Neural cell (in vitro differentiated cells): Measurements from ENCODE around the gene ANKRD39. TPM values are rescaled to one million over a fixed set of nuclear protein-coding genes. Genes with fewer than 3 reads are reported as not detected.

ENCODE experiments used
- H2AFZ ChIP-seq: fragments of 200-600, 300-800 bp; sonication (generic), shearing (Covaris generic); 2 replicates; pipeline ENCODE4 v1.6.0; 2014; ENCODE audit warnings: low read depth, mild to moderate bottlenecking, antibody characterized with exemption, low read length, moderate library complexity
- H3F3A ChIP-seq: fragments of 200-600 bp; shearing (Covaris generic); 2 replicates; pipeline ENCODE4 v1.6.1; 2016; ENCODE audit warnings: mild to moderate bottlenecking, moderate library complexity, mixed read lengths, antibody characterized with exemption, low read length; ENCODE audit not compliant: insufficient read depth, poor library complexity, severe bottlenecking
- H3K27ac ChIP-seq: fragments of 200-600, 300-800 bp; sonication (generic), shearing (Covaris generic); 2 replicates; pipeline ENCODE4 v1.5.1; 2014; ENCODE audit warnings: mild to moderate bottlenecking, low read length, moderate library complexity
- H3K27me3 ChIP-seq: fragments of 300-800, 200-600 bp; sonication (generic), shearing (Covaris generic); 2 replicates; pipeline ENCODE4 v1.6.0; 2014; ENCODE audit warnings: mild to moderate bottlenecking, low read depth, low read length, moderate library complexity; ENCODE audit not compliant: insufficient read depth
- H3K36me3 ChIP-seq: fragments of 300-800, 200-600 bp; sonication (generic), shearing (Covaris generic); 2 replicates; pipeline ENCODE4 v1.5.1; 2014; ENCODE audit warnings: mild to moderate bottlenecking, antibody characterized with exemption, low read length, moderate library complexity; ENCODE audit not compliant: insufficient read depth
- H3K4me2 ChIP-seq: fragments of 300-800, 200-600 bp; sonication (generic), shearing (Covaris generic); 2 replicates; pipeline ENCODE4 v1.6.0; 2014; ENCODE audit warnings: mild to moderate bottlenecking, low read length
- H3K4me3 ChIP-seq: fragments of 300-800, 200-600 bp; sonication (generic), shearing (Covaris generic); 2 replicates; pipeline ENCODE4 v1.5.1; 2014; ENCODE audit warnings: mild to moderate bottlenecking, low read length, moderate library complexity
- H3K79me2 ChIP-seq: fragments of 200-600 bp; shearing (Covaris generic); replicated peaks from 2 replicates; pipeline ENCODE4 v1.6.0; 2014; ENCODE audit warnings: mild to moderate bottlenecking, low read length, moderate library complexity; ENCODE audit not compliant: insufficient read depth
- H3K9ac ChIP-seq: fragments of 300-800, 200-600 bp; sonication (generic), shearing (Covaris generic); 2 replicates; pipeline ENCODE4 v1.6.1; 2016; ENCODE audit warnings: mild to moderate bottlenecking, low read length, mixed read lengths
- H3K9me2 ChIP-seq: fragments of 200-600 bp; shearing (Covaris generic); 2 replicates; pipeline ENCODE4 v1.6.1; 2016; ENCODE audit warnings: mild to moderate bottlenecking, low read length, mixed read lengths; ENCODE audit not compliant: insufficient read depth
- H3K9me3 ChIP-seq: fragments of 200-600, 300-800 bp; sonication (generic), shearing (Covaris generic); 2 replicates; pipeline ENCODE4 v1.6.1; 2016; ENCODE audit warnings: mild to moderate bottlenecking, mixed run types, low read length, moderate library complexity, mixed read lengths
- H4K20me1 ChIP-seq: fragments of 200-600 bp; shearing (Covaris generic); 2 replicates; pipeline ENCODE4 v1.6.1; 2016; ENCODE audit warnings: mild to moderate bottlenecking, mixed run types; ENCODE audit not compliant: insufficient read depth
- CTCF ChIP-seq: fragments of 450-650 bp; IDR thresholded peaks from 2 replicates; pipeline ENCODE4 v1.5.1; 2014; ENCODE audit warnings: antibody characterized with exemption, mild to moderate bottlenecking, moderate library complexity; ENCODE audit not compliant: poor library complexity, severe bottlenecking
- EP300 ChIP-seq: fragments of 450-650 bp; conservative IDR thresholded peaks from 2 replicates; pipeline ENCODE4 v1.6.1; 2014; ENCODE audit warnings: antibody characterized with exemption, mild to moderate bottlenecking, moderate library complexity; ENCODE audit not compliant: poor library complexity, severe bottlenecking
- EZH2 ChIP-seq: fragments of 200-600, 300-800 bp; shearing (Covaris generic), sonication (generic); IDR thresholded peaks from 2 replicates; pipeline ENCODE4 v1.6.1; 2014; ENCODE audit warnings: antibody characterized with exemption, low read length, borderline replicate concordance, mild to moderate bottlenecking; ENCODE audit not compliant: insufficient read depth, poor library complexity, severe bottlenecking
- MXI1 ChIP-seq: fragments of 450-650 bp; conservative IDR thresholded peaks from 2 replicates; pipeline ENCODE4 v1.6.1; 2014; ENCODE audit warnings: antibody characterized with exemption, mild to moderate bottlenecking; ENCODE audit not compliant: poor library complexity, severe bottlenecking
- POLR2AphosphoS5 ChIP-seq: IDR thresholded peaks from 2 replicates; pipeline ENCODE4 v1.6.1; 2012
- RAD21 ChIP-seq: fragments of 450-650 bp; conservative IDR thresholded peaks from 2 replicates; pipeline ENCODE4 v1.6.1; 2014; ENCODE audit warnings: antibody characterized with exemption, mild to moderate bottlenecking, moderate library complexity
- REST ChIP-seq: IDR thresholded peaks from 2 replicates; pipeline ENCODE4 v1.6.1; 2012; ENCODE audit warnings: borderline replicate concordance
- SMC3 ChIP-seq: fragments of 450-650 bp; conservative IDR thresholded peaks from 2 replicates; pipeline ENCODE4 v1.6.1; 2014; ENCODE audit warnings: antibody characterized with exemption, mild to moderate bottlenecking, moderate library complexity; ENCODE audit not compliant: poor library complexity
- TAF1 ChIP-seq: IDR thresholded peaks from 2 replicates; pipeline ENCODE4 v1.6.1; 2012; ENCODE audit warnings: low read depth
- polyA plus RNA-seq: library from polyadenylated mRNA; depleted of rRNA; stranded (reverse); fragments of >200 nt; gene quantifications from 2 replicates; pipeline ENCODE4 v1.2.3, GENCODE V29; 2014

Gene ANKRD39
- polyA plus RNA-seq, 1 donor from 2014 or later, result 30.7 TPM

- no peak for TF ChIP-seq CTCF
Measured at GRCh38 chr2:96906729-96907114, 48.9 kb upstream of the ANKRD39 start (continued).

GRCh38 chr2:96903815-96904214 is 46.0 kb upstream of the ANKRD39 start:
- no peaks in the 10 kb centered on the region for H3K79me2 ChIP-seq
- H3K36me3 ChIP-seq, result no peaks in the 10 kb centered on the region
- no peaks in the 10 kb centered on the region for H3K9me3 ChIP-seq
- H3K9me2 ChIP-seq, result no peaks in the 10 kb centered on the region
- H3K27me3 ChIP-seq, result no peaks in the 10 kb centered on the region
- no peak overlapping the region for H3K4me3 ChIP-seq
- no peak for TF ChIP-seq EP300
- TF ChIP-seq EZH2, result no peak
- no peak for TF ChIP-seq REST
- TF ChIP-seq POLR2AphosphoS5, result no peak
- TF ChIP-seq MXI1, result no peak
- TF ChIP-seq SMC3, result no peak
- TF ChIP-seq RAD21, result no peak
- no peak for TF ChIP-seq CTCF
- no peak for TF ChIP-seq TAF1
- H3K9ac ChIP-seq, result no peak overlapping the region
- H3F3A ChIP-seq, result no peaks in the 10 kb centered on the region
- H2AFZ ChIP-seq, result no peak overlapping the region
- no peak overlapping the region for H3K4me2 ChIP-seq
- H3K27ac ChIP-seq, result no peak overlapping the region
- H4K20me1 ChIP-seq, result no peaks in the 10 kb centered on the region

GRCh38 chr2:96903318-96903717 is 45.5 kb upstream of the ANKRD39 start:
- Histone ChIP-seq H2AFZ (no peak overlapping the region), H3K4me2 (no peak overlapping the region)

More at GRCh38 chr2:96903318-96903717, 45.5 kb upstream of the ANKRD39 start:
- no peaks in the 10 kb centered on the region for H3K9me3 ChIP-seq
- H3K27ac ChIP-seq, result no peak overlapping the region
- no peak overlapping the region for H3K9ac ChIP-seq
- no peaks in the 10 kb centered on the region for H3K27me3 ChIP-seq
- H4K20me1 ChIP-seq, result no peaks in the 10 kb centered on the region
- H3K4me3 ChIP-seq, result no peak overlapping the region
- no peaks in the 10 kb centered on the region for H3K36me3 ChIP-seq
- no peak for TF ChIP-seq EP300
- no peak for TF ChIP-seq SMC3
- TF ChIP-seq EZH2, result no peak
- TF ChIP-seq RAD21, result no peak
- no peak for TF ChIP-seq MXI1
- TF ChIP-seq TAF1, result no peak
- no peak for TF ChIP-seq POLR2AphosphoS5
- no peak for TF ChIP-seq REST
- TF ChIP-seq CTCF, result no peak
- H3K79me2 ChIP-seq, result no peaks in the 10 kb centered on the region
- no peaks in the 10 kb centered on the region for H3K9me2 ChIP-seq
- no peaks in the 10 kb centered on the region for H3F3A ChIP-seq
